GM10266 (cell line): Measurements from ENCODE around the gene FCER1G.

Source experiments
- DNase-seq: peaks from one replicate; pipeline ENCODE4 v3.0.0; 2012; ENCODE audit errors: extremely low spot score
- TF ChIP-seq, protein P1 (sequence below): IDR thresholded peaks from 2 replicates; pipeline ENCODE4 v1.5.1; 2012; ENCODE audit warnings: mild to moderate bottlenecking, low read depth; ENCODE audit not compliant: control insufficient read depth, insufficient read depth; ENCODE audit errors: missing control alignments

FCER1G gene

GRCh38 chr1:161172776-161173376 lies 42.2 kb upstream of the FCER1G start:
- no peak for DNase-seq

DNA sequence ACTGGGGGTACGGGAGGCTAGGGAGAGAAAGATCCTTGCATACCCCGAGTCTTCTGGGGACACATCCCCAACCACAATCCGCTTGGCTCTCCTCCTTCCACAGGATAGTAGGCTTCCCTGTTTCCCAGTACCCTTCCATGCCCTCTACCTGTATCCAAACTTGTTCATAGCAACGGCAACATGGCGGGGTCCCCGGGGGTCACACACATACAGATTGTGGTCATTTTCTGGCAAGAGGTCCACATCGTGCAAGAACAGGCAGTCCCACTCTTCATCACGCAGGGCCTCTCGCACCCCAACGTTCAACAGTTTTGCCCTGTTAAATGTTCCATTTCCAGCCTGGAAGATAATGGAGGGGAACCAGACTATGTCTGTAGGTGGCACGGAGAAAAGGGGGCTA lies 41.4 kb upstream of the FCER1G start:
- TF ChIP-seq, protein P1, sequence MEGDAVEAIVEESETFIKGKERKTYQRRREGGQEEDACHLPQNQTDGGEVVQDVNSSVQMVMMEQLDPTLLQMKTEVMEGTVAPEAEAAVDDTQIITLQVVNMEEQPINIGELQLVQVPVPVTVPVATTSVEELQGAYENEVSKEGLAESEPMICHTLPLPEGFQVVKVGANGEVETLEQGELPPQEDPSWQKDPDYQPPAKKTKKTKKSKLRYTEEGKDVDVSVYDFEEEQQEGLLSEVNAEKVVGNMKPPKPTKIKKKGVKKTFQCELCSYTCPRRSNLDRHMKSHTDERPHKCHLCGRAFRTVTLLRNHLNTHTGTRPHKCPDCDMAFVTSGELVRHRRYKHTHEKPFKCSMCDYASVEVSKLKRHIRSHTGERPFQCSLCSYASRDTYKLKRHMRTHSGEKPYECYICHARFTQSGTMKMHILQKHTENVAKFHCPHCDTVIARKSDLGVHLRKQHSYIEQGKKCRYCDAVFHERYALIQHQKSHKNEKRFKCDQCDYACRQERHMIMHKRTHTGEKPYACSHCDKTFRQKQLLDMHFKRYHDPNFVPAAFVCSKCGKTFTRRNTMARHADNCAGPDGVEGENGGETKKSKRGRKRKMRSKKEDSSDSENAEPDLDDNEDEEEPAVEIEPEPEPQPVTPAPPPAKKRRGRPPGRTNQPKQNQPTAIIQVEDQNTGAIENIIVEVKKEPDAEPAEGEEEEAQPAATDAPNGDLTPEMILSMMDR: no peak
- no peak for DNase-seq

More at GRCh38 chr1:161172776-161173376, 42.2 kb upstream of the FCER1G start:
- TF ChIP-seq, protein P1: no peak

DNA sequence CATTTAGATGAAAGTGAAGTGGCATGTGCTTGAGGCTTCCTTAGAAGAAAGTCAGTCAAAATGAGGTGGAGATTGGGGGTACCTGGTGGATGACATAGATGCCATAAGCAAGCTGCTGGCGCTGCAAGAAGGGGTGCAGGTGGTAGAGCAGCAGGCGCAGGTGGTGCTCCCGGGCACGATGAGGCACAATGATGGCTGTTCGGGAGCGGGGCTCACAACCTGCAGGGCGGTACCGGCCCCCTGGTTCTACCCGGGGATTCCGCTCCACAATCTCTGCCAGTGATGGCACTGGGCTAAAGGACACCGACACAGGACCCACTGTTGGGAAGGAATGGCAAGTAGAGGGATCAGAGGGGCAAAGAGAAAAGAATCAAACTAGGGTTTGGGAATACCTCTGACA lies 40.2 kb upstream of the FCER1G start:
- TF ChIP-seq, protein P1: no peak
- no peak for DNase-seq

DNA sequence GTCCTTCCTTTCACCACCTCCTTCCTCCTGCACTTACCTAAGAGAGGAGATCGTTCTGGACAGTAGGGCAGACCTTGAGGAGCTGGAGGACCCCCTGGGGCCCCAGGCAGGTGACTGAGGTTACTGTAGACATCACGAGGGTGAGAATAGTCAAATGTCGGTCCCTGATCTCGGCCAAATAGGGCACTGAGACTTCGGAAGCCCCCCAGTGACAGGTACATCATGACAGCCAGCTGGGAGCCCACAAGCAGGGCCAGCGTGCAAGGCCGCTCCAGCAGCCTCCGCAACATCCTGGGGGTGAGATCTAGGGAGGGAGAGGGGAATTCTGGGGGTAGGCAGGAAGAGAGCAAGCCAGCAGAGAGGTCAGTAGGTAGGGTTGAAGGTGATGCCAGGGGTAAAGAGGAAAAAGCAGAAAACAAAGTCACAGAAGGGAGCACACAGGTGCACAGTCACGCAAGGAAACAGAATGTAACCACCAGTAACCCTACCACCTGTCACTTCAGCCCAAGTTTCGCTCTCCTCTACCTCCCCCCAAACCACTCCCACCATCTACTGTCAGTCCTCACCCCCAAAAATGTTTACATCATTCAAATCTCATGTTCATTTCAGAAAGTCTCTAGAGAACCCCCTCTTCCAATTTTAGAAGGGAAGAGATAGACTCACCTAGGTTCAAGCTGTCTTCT lies 39.2 kb upstream of the FCER1G start:
- no peak for DNase-seq
- TF ChIP-seq, protein P1: no peak

DNA sequence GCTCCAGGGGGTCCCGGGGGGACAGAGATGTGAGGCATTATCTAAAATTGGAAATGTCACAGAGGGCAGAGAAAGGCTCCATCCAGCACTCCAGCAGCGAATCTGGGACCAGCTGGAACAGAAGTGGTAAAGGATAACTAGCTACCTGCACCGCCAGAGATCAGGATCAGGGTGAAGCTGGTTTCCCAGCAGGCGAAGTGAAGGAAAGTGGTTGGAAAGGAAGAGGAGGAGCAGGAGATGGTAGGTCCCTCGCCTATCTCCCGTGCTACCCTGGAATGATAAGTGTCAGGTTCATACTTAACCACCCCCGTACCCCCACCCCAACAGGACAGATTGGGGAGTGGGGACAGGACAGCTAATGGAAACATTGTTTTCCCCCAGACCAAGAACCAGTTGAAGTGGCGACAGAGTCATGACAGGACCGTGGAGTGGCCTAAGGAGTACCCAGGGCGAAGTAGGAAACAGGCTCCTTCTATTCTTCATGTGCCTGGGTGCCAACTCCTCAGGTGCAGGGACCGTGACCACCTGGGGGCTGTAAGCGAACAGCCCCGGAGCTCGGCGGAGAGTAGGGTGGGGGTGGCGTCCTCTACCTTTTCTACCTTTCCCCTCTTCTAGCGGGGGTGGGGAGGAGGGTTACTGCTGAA lies 38.5 kb upstream of the FCER1G start:
- TF ChIP-seq, protein P1: no peak
- DNase-seq: no peak

DNA sequence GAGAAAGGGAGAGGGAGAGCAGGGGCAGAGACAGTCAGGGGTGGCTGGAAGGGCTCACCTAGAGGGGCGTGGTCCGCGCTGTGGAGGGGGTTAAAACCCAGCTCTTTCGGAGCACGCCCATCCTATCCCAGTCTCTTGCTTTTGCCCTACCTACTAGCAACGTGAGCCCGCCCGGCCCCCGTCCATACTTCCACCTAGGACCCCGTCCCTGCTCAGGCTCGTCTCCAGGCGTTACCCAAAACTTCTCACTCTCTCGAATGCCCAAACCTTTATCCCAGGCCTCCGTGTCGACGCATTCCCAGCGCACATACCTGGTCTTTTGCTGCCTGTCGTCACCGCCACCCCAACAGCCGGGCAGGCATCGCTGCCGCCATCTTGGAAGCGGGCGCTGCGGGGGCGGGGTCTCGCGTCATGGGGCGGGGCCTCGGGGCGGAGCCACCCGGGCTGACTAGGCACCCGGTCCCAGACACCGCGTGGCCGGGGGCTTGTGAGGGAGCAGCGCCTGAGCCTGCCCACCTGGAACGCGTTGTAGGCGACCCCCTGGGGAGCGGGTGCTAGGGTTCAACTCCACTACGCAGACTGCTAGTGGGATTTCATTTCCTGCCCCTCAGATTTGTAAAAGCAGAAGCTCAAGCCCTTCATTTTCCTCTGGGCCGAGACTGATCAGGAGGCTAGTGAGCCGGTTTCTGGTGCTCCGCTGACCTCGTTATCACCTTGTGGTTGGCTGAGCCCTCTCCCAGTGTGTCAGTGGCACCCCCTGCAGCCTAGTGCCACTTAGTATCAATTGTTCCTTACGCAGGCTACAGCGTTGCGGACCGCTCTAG lies 37.8 kb upstream of the FCER1G start, which contains the start of gene B4GALT3:
Gene B4GALT3, minus strand, starts transcription at position 396 of the 824 bp plus-strand sequence. CDS start 1,447 bp downstream, outside the sequence.
- TF ChIP-seq, protein P1: no peak
- peak; percentile 93 for DNase-seq
